Gastroesophageal sphincter (tissue), 3 donors: ENCODE data around the gene TCF4.

ENCODE experiments used
- POLR2A ChIP-seq, 2 donors: fragments of 450-650 bp; IDR thresholded peaks; one replicate each; pipeline ENCODE4 v1.6.1; 2017; ENCODE audit warnings: antibody characterized with exemption in 2 of 2, mild to moderate bottlenecking in 2 of 2, moderate library complexity in 1 of 2
- TF ChIP-seq, protein P1 (sequence below), 4 experiments: fragments of 200-600 bp in 2 of 4; fragments of 450-650 bp in 2 of 4; sonication (generic) in 1 of 4; IDR thresholded peaks; one replicate each; pipeline ENCODE4 v1.5.1; 2017 to 2019; ENCODE audit warnings: antibody characterized with exemption in 4 of 4, mild to moderate bottlenecking in 2 of 4, moderate library complexity in 2 of 4

GRCh38 chr18:55261253-55261652, 326.7 kb downstream of the TCF4 start:
- no peak for TF ChIP-seq POLR2A (IDR thresholded peaks at IDR 0.05)
- TF ChIP-seq, protein P1, sequence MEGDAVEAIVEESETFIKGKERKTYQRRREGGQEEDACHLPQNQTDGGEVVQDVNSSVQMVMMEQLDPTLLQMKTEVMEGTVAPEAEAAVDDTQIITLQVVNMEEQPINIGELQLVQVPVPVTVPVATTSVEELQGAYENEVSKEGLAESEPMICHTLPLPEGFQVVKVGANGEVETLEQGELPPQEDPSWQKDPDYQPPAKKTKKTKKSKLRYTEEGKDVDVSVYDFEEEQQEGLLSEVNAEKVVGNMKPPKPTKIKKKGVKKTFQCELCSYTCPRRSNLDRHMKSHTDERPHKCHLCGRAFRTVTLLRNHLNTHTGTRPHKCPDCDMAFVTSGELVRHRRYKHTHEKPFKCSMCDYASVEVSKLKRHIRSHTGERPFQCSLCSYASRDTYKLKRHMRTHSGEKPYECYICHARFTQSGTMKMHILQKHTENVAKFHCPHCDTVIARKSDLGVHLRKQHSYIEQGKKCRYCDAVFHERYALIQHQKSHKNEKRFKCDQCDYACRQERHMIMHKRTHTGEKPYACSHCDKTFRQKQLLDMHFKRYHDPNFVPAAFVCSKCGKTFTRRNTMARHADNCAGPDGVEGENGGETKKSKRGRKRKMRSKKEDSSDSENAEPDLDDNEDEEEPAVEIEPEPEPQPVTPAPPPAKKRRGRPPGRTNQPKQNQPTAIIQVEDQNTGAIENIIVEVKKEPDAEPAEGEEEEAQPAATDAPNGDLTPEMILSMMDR (IDR thresholded peaks at IDR 0.05): no peak
